HepG2 (cell line): ENCODE data around the gene HS3ST3A1. TPM values are rescaled to one million over a fixed set of nuclear protein-coding genes. Genes with fewer than 3 reads are reported as not detected.

ENCODE experiments used
- ELF1 ChIP-seq: sonication (generic); formaldehyde crosslinking; IDR thresholded peaks from 2 replicates; pipeline ENCODE4 v1.4.0; 2020; ENCODE audit warnings: missing genetic modification reagents
- FOXM1 ChIP-seq: sonication (generic); formaldehyde crosslinking; IDR thresholded peaks from 2 replicates; pipeline ENCODE4 v1.5.0; 2020; ENCODE audit warnings: missing genetic modification reagents
- MEF2D ChIP-seq: sonication (generic); formaldehyde crosslinking; IDR thresholded peaks from 2 replicates; pipeline ENCODE4 v1.5.1; 2020; ENCODE audit warnings: mild to moderate bottlenecking, missing genetic modification reagents
- PLRG1 ChIP-seq: fragments of 450-650 bp; conservative IDR thresholded peaks from 2 replicates; pipeline ENCODE4 v1.6.1; 2016
- ZBTB38 ChIP-seq: sonication (generic); formaldehyde crosslinking; IDR thresholded peaks from 2 replicates; pipeline ENCODE4 v1.5.1; 2020; ENCODE audit warnings: mild to moderate bottlenecking, missing genetic modification reagents
- ZSCAN29 ChIP-seq: sonication (generic); formaldehyde crosslinking; conservative IDR thresholded peaks from 2 replicates; pipeline ENCODE4 v1.4.0; 2020; ENCODE audit warnings: mild to moderate bottlenecking, missing genetic modification reagents
- polyA plus RNA-seq, 8 experiments: library from polyadenylated mRNA; depleted of rRNA in 3 of 8; stranded (reverse) in 7 of 8; unstranded in 1 of 8; fragments of >200 nt; fragmentation: Illumina TruSeq in 4 of 8; extraction: Trizol in 4 of 8; gene quantifications; 2 replicates each; pipeline versions ENCODE4 v1.2.1 to v1.2.3, GENCODE V29; 2011 to 2016; ENCODE audit warnings: low read depth in 4 of 8, missing spikeins in 1 of 8, mixed read lengths in 1 of 8; ENCODE audit not compliant: insufficient read depth in 1 of 8
- total RNA-seq, 5 experiments: library from RNA; depleted of rRNA; stranded (reverse); fragments of >200 nt; fragmentation: Illumina TruSeq; extraction: Trizol; gene quantifications; 2 replicates each; pipeline ENCODE4 v1.2.3, GENCODE V29; 2016; ENCODE audit warnings: low read depth in 1 of 5
- TF ChIP-seq, protein P1 (sequence below): sonication (generic); formaldehyde crosslinking; IDR thresholded peaks from 2 replicates; pipeline ENCODE4 v1.5.0; 2020; ENCODE audit warnings: mild to moderate bottlenecking, missing genetic modification reagents
- TF ChIP-seq, protein P2 (sequence below): IDR thresholded peaks from 2 replicates; pipeline ENCODE4 v1.6.1; 2016; ENCODE audit warnings: low read depth, borderline replicate concordance
- TF ChIP-seq, protein P3 (sequence below): sonication (generic); formaldehyde crosslinking; IDR thresholded peaks from 2 replicates; pipeline ENCODE4 v1.4.0; 2020; ENCODE audit warnings: missing genetic modification reagents
- TF ChIP-seq, protein P4 (sequence below), 2 experiments: fragments of 450-650 bp in 1 of 2; sonication (generic) in 1 of 2; formaldehyde crosslinking in 1 of 2; IDR thresholded peaks; 2 replicates each; pipeline versions ENCODE4 v1.6.1 to v1.8.0; 2016 to 2022; ENCODE audit warnings: antibody characterized with exemption in 1 of 2, mild to moderate bottlenecking in 1 of 2, missing genetic modification reagents in 1 of 2
- TF ChIP-seq, protein P5 (sequence below): sonication (generic); formaldehyde crosslinking; IDR thresholded peaks from 2 replicates; pipeline ENCODE4 v1.4.0; 2020; ENCODE audit warnings: missing genetic modification reagents

HS3ST3A1 gene
- total and polyA plus RNA-seq, 2 of the 13 experiments (the other 11 are each of a cell fraction or from before 2014, with no cell fraction given), result 1.3 to 3.5 TPM

DNA sequence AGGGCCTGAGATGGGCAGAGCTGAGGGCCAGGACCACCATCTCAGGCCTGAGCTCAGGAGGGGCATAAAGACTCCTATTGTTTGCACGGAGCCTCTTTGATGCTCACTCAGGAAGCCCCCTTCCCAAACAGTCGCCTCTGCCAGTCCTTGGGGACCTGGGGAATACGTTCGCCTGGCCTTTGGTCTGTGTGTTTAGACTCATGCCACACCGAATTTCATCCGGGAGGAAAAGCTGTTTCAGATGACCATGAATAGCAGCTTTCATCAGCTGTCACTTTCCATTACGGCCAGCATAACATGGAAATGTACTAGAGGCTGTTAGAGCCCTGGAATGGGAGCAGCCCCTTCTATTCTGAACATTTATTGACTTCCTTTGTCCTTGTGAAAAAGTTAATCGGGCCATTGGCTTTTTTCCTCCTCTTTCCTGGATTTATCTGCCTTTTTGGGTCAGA, 139.0 kb downstream of the HS3ST3A1 start (continued):
- TF ChIP-seq, protein P1, sequence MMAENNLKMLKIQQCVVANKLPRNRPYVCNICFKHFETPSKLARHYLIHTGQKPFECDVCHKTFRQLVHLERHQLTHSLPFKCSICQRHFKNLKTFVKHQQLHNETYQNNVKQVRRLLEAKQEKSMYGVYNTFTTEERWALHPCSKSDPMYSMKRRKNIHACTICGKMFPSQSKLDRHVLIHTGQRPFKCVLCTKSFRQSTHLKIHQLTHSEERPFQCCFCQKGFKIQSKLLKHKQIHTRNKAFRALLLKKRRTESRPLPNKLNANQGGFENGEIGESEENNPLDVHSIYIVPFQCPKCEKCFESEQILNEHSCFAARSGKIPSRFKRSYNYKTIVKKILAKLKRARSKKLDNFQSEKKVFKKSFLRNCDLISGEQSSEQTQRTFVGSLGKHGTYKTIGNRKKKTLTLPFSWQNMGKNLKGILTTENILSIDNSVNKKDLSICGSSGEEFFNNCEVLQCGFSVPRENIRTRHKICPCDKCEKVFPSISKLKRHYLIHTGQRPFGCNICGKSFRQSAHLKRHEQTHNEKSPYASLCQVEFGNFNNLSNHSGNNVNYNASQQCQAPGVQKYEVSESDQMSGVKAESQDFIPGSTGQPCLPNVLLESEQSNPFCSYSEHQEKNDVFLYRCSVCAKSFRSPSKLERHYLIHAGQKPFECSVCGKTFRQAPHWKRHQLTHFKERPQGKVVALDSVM (CRISPR knock-in tag), result peak; percentile 13; the same call in 1 of the 2 replicates
- TF ChIP-seq, protein P2, sequence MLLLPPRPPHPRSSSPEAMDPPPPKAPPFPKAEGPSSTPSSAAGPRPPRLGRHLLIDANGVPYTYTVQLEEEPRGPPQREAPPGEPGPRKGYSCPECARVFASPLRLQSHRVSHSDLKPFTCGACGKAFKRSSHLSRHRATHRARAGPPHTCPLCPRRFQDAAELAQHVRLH (CRISPR knock-in tag), result no peak; the same call in 1 of the 2 replicates
- TF ChIP-seq, protein P3, sequence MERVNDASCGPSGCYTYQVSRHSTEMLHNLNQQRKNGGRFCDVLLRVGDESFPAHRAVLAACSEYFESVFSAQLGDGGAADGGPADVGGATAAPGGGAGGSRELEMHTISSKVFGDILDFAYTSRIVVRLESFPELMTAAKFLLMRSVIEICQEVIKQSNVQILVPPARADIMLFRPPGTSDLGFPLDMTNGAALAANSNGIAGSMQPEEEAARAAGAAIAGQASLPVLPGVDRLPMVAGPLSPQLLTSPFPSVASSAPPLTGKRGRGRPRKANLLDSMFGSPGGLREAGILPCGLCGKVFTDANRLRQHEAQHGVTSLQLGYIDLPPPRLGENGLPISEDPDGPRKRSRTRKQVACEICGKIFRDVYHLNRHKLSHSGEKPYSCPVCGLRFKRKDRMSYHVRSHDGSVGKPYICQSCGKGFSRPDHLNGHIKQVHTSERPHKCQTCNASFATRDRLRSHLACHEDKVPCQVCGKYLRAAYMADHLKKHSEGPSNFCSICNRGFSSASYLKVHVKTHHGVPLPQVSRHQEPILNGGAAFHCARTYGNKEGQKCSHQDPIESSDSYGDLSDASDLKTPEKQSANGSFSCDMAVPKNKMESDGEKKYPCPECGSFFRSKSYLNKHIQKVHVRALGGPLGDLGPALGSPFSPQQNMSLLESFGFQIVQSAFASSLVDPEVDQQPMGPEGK (CRISPR knock-in tag), result peak; percentile 66
- TF ChIP-seq, protein P4, sequence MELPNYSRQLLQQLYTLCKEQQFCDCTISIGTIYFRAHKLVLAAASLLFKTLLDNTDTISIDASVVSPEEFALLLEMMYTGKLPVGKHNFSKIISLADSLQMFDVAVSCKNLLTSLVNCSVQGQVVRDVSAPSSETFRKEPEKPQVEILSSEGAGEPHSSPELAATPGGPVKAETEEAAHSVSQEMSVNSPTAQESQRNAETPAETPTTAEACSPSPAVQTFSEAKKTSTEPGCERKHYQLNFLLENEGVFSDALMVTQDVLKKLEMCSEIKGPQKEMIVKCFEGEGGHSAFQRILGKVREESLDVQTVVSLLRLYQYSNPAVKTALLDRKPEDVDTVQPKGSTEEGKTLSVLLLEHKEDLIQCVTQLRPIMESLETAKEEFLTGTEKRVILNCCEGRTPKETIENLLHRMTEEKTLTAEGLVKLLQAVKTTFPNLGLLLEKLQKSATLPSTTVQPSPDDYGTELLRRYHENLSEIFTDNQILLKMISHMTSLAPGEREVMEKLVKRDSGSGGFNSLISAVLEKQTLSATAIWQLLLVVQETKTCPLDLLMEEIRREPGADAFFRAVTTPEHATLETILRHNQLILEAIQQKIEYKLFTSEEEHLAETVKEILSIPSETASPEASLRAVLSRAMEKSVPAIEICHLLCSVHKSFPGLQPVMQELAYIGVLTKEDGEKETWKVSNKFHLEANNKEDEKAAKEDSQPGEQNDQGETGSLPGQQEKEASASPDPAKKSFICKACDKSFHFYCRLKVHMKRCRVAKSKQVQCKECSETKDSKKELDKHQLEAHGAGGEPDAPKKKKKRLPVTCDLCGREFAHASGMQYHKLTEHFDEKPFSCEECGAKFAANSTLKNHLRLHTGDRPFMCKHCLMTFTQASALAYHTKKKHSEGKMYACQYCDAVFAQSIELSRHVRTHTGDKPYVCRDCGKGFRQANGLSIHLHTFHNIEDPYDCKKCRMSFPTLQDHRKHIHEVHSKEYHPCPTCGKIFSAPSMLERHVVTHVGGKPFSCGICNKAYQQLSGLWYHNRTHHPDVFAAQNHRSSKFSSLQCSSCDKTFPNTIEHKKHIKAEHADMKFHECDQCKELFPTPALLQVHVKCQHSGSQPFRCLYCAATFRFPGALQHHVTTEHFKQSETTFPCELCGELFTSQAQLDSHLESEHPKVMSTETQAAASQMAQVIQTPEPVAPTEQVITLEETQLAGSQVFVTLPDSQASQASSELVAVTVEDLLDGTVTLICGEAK (IDR thresholded peaks at IDR 0.05), result no peak
- TF ChIP-seq, protein P4 (CRISPR knock-in tag; IDR thresholded peaks at IDR 0.05), result 0 out of 2 replicates have a peak, but pooled peaks have one; percentile 60
- no peak for TF ChIP-seq FOXM1
- TF ChIP-seq ZBTB38, result peak; percentile 74
- peak; percentile 73; the same call in 1 of the 2 replicates for TF ChIP-seq ZSCAN29 (CRISPR knock-in tag)
- TF ChIP-seq PLRG1, result no peak
- TF ChIP-seq, protein P5, sequence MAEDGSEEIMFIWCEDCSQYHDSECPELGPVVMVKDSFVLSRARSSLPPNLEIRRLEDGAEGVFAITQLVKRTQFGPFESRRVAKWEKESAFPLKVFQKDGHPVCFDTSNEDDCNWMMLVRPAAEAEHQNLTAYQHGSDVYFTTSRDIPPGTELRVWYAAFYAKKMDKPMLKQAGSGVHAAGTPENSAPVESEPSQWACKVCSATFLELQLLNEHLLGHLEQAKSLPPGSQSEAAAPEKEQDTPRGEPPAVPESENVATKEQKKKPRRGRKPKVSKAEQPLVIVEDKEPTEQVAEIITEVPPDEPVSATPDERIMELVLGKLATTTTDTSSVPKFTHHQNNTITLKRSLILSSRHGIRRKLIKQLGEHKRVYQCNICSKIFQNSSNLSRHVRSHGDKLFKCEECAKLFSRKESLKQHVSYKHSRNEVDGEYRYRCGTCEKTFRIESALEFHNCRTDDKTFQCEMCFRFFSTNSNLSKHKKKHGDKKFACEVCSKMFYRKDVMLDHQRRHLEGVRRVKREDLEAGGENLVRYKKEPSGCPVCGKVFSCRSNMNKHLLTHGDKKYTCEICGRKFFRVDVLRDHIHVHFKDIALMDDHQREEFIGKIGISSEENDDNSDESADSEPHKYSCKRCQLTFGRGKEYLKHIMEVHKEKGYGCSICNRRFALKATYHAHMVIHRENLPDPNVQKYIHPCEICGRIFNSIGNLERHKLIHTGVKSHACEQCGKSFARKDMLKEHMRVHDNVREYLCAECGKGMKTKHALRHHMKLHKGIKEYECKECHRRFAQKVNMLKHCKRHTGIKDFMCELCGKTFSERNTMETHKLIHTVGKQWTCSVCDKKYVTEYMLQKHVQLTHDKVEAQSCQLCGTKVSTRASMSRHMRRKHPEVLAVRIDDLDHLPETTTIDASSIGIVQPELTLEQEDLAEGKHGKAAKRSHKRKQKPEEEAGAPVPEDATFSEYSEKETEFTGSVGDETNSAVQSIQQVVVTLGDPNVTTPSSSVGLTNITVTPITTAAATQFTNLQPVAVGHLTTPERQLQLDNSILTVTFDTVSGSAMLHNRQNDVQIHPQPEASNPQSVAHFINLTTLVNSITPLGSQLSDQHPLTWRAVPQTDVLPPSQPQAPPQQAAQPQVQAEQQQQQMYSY (CRISPR knock-in tag), result peak; percentile 53; the same call in 1 of the 2 replicates
- TF ChIP-seq MEF2D (CRISPR knock-in tag), result 0 out of 2 replicates have a peak, but pooled peaks have one; percentile 75
- TF ChIP-seq ELF1 (CRISPR knock-in tag), result peak; percentile 29; the same call in 1 of the 2 replicates
